ENCODE results near the gene BSDC1. TPM values are rescaled to one million over a fixed set of nuclear protein-coding genes. Genes with fewer than 3 reads are reported as not detected.
A peak's percentile ranks its signal among the peaks of the same experiment; 100 is the strongest.

BSDC1 gene
- total RNA-seq, 1 donor from 2014 or later = 56.7 TPM

DNA sequence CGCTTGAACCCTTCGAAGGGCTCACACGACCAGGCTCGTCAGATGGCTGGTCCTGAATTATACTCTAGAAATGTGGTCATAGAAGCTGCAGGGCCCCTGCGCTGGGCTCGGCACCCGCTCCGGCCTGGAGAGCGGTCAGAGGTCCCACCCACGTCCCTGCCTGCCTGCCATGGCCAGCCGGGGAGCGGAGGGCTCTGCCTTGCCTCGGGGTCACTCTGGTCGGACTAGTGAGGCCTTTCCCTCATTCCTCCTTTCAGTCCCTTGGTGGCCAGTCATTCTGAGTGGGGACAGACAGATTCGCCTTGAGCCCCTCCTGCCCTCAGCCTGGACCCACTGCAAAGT, 57.7 kb downstream of the BSDC1 start:
- TF ChIP-seq, protein P1, sequence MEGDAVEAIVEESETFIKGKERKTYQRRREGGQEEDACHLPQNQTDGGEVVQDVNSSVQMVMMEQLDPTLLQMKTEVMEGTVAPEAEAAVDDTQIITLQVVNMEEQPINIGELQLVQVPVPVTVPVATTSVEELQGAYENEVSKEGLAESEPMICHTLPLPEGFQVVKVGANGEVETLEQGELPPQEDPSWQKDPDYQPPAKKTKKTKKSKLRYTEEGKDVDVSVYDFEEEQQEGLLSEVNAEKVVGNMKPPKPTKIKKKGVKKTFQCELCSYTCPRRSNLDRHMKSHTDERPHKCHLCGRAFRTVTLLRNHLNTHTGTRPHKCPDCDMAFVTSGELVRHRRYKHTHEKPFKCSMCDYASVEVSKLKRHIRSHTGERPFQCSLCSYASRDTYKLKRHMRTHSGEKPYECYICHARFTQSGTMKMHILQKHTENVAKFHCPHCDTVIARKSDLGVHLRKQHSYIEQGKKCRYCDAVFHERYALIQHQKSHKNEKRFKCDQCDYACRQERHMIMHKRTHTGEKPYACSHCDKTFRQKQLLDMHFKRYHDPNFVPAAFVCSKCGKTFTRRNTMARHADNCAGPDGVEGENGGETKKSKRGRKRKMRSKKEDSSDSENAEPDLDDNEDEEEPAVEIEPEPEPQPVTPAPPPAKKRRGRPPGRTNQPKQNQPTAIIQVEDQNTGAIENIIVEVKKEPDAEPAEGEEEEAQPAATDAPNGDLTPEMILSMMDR (conservative IDR thresholded peaks at IDR 0.05; ENCODE audit: low read depth, low read length) = no peak
- no peak for DNase-seq (ENCODE audit: low read depth)
- H3K4me3 ChIP-seq (ENCODE audit: low read depth, low read length) = peak overlapping the region; percentile 72

DNA sequence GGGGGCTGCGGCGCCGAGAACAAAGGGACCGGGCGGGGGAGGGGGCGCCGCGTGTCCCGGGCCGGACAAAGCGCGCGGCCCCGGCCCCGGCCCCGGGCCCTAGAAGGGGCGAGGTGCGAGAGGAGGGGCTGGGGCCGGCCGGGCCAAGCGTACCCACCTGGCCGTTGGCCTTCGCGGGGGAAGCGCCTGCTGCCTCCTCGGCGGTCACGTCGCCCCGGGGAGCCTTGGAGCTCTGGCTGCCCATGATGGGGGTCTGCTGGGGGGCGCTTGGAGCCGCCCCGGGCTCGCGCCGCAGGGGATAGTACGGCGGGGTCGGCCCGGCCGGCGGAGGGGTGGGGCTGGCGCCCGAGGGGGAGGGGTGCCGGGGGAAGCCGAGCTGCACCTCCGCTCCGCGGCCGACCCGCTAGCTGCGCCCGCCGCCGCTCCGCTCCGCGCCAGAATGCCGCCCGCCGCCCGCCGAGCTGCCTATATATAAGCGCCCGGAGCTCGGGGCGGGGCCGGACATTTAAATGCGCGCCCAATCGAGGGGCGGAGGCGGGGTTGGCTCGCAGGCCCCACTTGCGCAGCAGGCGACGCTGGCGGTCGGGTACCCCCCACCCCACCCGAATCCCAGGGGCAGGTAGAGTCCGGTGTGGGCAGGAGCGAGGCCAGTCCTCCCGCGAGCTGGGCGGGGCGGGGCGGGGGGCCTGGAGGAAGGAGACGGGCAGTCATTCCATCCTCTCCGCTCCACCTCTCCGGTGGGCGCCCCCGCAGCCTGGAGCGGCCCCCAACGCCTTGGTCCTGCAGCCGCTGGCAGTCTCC, 58.3 kb downstream of the BSDC1 start, which contains the start of gene MARCKSL1:
TSS of gene MARCKSL1 (minus strand) at position 444 of the 801 bp plus-strand sequence. CDS start at position 244, 200 bp downstream.
- DNase-seq (ENCODE audit: low read depth) = no peak
- TF ChIP-seq, protein P1 (conservative IDR thresholded peaks at IDR 0.05; ENCODE audit: low read depth, low read length) = no peak
- peak within 1 kb of the TSS; percentile 72 for H3K4me3 ChIP-seq (ENCODE audit: low read depth, low read length)

DNA sequence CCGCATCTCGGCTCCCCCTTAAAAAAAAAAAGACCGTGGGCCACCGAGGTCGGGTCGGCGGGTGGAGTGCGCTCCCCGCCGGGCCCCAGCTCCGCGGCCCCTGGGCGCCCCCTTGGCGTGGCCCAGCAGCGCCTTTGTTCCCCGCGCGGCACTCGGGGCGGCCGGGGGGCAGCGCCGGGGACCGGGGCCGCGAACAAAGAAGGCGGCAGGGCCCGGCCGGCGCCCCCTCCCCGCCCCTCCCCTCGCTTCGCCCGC, 58.8 kb downstream of the BSDC1 start:
- H3K4me3 ChIP-seq (ENCODE audit: low read depth, low read length) = peak overlapping the region; percentile 72
- TF ChIP-seq, protein P1 (conservative IDR thresholded peaks at IDR 0.05; ENCODE audit: low read depth, low read length) = no peak
- no peak for DNase-seq (ENCODE audit: low read depth)

DNA sequence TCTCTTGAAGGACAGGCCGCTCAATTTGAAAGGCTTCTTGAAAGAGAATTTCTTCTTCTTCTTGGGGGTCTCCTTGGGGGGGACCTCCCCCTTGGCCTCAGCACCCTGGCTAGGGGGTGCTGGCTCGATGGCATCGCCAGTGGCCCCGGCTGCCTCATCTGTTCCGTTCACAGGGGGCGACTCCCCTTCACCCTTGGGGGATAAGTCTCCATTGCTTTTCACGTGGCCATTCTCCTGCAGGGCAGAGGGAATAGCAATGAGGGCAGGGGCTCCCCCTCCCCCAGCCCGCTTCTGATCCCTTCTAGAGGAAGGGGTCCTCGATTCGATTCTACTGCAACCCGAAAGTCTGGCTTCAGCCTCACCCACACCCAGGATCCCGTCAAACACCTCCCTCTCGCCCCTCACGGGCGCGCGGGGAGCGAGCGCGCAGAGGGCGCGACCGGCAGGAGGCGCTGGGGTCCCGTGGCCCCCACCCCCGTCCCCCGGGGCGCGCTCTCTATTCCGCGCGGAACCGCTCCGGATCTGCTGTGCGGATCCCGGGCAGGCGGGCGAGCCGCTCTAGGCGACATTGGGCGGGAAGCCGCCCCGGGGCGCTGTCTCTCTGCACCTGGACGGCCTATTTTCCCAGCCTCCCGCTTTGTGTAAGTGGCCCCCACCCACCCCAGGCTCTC, 59.2 kb downstream of the BSDC1 start:
- TF ChIP-seq, protein P1 (conservative IDR thresholded peaks at IDR 0.05; ENCODE audit: low read depth, low read length) = peak; percentile 65
- peak overlapping the region; percentile 72 for H3K4me3 ChIP-seq (ENCODE audit: low read depth, low read length)
- no peak for DNase-seq (ENCODE audit: low read depth)

DNA sequence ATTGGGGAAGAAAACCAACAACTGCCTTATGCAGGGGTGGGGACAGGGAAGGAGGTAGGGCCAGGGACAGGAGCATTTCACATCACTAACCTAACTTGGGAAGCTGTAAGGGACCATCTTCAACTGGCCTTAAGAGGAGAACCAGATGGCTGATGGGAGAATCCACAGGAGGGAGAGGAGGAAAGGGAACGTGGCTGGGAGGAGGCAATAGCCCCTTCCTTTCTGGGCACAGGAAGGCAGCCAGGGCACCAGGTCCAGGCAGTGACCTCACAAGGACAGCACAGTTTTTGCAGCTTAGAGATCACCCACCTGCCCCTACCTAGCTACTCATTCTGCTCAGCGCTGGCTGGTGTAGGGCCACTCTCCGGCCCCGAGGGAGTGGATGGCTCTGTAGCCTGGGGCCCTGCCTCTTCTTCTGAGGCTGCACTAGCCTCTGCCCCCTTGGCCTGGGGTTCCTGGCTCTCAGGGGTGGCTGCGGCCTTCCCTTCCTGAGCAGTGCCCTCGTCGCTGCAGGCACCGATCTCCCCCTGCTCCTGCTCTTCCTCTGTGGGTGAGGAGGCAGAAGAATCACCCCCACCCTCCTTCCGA, 59.9 kb downstream of the BSDC1 start:
- peak overlapping the region; percentile 72 for H3K4me3 ChIP-seq (ENCODE audit: low read depth, low read length)
- TF ChIP-seq, protein P1 (conservative IDR thresholded peaks at IDR 0.05; ENCODE audit: low read depth, low read length) = no peak
- no peak for DNase-seq (ENCODE audit: low read depth)

DNA sequence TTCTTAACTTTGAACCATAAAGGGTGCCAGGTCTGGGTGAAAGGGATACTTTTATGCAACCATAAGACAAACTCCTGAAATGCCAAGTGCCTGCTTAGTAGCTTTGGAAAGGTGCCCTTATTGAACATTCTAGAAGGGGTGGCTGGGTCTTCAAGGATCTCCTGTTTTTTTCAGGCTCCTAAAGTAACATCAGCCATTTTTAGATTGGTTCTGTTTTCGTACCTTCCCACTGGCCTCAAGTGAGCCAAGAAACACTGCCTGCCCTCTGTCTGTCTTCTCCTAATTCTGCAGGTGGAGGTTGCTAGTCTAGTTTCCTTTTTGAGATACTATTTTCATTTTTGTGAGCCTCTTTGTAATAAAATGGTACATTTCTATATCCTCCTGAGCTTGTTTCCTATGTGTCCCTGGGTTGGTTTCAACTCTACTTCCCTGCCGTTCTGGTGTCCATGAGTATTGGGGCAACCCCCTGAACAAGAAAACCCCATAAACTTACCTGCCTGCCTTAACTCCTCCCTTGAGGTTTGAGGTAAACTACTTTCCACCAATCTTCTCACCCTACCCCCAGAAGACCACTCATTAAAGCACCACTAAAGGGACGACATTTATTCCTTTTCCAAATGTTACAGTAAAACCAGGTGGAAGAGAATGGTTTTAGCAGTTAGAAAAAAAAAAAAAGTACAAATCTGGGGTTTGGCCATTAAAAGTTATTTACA, 60.8 kb downstream of the BSDC1 start:
- no peak overlapping the region for H3K4me3 ChIP-seq (ENCODE audit: low read depth, low read length)
- no peak for DNase-seq (ENCODE audit: low read depth)
- TF ChIP-seq, protein P1 (conservative IDR thresholded peaks at IDR 0.05; ENCODE audit: low read depth, low read length) = no peak

All from epithelial cell of proximal tubule (primary cell).